GM12872 (cell line): Measurements from ENCODE around the gene SMAD5.
A peak's percentile ranks its signal among the peaks of the same experiment; 100 is the strongest.

ENCODE experiments used
- TF ChIP-seq, protein P1 (sequence below): IDR thresholded peaks from 3 replicates; pipeline ENCODE4 v1.5.1; 2011; ENCODE audit warnings: low read depth, mild to moderate bottlenecking, low read length, moderate library complexity; ENCODE audit not compliant: insufficient read depth

SMAD5 gene

DNA sequence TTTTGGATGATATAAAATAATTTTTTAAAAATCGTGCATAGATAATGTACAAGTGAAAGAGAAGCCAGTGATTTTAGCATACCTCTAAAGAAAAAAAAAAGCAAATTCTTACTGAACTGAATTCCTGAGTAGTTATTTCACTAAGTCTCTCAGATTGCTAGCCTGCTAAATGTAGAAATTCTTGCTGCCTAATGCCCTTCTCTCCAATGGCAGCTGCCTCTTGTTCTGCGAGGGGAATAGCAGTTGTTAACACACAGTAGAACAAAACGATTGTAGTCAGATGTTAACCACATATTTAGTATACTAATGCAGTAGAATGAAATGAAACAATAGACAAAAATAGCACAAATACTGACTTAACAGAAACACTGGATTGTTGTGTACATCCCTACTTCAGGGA is 26.8 kb downstream of the SMAD5 start:
- TF ChIP-seq, protein P1, sequence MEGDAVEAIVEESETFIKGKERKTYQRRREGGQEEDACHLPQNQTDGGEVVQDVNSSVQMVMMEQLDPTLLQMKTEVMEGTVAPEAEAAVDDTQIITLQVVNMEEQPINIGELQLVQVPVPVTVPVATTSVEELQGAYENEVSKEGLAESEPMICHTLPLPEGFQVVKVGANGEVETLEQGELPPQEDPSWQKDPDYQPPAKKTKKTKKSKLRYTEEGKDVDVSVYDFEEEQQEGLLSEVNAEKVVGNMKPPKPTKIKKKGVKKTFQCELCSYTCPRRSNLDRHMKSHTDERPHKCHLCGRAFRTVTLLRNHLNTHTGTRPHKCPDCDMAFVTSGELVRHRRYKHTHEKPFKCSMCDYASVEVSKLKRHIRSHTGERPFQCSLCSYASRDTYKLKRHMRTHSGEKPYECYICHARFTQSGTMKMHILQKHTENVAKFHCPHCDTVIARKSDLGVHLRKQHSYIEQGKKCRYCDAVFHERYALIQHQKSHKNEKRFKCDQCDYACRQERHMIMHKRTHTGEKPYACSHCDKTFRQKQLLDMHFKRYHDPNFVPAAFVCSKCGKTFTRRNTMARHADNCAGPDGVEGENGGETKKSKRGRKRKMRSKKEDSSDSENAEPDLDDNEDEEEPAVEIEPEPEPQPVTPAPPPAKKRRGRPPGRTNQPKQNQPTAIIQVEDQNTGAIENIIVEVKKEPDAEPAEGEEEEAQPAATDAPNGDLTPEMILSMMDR: no peak

DNA sequence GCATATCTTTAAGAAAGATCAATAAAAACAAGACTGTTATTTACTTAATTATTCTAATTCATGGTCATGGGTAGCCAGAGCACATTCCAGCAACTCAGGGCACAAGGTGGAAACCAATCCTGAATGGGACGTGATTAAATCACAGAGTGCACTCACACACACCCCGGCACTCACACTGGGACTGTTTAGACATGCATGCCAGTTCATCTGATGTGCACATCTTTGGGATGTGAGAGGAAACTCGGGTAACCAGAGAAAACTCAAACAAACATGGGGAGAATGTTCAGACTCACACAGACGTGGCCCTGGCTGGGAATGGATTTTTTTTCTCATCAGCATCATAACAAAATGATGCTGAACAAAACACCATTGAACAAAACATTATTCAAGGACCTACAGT is 29.4 kb downstream of the SMAD5 start:
- TF ChIP-seq, protein P1: no peak

DNA sequence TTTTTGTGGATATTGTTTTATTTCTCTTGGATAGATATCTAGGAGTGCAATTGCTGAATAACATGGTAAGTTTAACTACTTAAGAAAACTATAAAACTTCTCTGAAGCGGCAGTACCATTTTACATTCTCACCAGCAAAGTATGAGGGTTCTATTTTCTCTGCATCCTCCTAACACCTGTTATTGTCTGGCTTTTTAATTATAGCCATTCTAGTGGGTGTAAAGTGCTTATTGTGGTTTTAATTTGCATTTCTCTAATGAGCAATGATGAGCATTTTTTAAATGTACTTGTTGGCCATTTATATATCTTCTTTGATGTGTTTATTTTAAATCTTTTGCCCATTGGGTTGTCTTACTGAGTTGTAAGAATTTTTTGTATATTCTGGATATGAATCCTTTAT is 31.6 kb downstream of the SMAD5 start:
- TF ChIP-seq, protein P1: no peak

DNA sequence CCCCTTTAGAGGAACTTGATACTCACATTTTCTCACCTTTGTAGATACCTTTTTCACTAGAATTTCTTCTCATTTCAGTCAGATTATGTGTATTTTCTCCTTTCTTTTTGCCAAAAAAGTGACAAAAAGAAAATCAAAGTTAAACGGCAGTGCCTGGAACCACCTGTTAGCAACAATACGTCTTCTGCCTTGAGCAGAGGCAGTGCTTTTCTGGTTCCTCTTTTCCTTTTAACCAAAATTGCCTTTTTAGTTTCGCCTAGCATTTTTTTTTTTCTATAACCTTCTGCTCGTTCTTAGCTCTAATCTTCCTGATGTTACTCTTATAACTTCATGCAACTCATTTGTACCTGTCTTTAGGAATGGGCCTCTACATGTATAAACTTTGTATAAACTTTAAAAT is 34.3 kb downstream of the SMAD5 start:
- TF ChIP-seq, protein P1: no peak

DNA sequence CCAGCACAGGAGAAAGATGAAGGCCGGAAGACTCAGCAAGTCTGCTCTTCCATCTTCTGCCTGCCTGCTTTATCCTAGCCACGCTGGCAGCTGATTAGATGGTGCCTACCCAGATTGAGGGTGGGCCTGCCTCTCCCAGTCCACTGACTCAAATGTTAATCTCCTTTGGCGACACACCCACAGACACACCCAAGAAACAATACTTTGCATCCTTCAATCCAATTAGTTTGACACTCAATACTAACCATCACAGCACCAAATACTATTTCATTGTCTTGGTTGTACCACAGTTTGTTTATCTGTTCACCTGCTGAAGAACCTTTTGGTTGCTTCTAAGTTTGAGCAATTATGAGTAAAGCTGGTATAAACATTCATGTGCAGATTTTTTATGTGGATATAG is 36.6 kb downstream of the SMAD5 start:
- TF ChIP-seq, protein P1: no peak

DNA sequence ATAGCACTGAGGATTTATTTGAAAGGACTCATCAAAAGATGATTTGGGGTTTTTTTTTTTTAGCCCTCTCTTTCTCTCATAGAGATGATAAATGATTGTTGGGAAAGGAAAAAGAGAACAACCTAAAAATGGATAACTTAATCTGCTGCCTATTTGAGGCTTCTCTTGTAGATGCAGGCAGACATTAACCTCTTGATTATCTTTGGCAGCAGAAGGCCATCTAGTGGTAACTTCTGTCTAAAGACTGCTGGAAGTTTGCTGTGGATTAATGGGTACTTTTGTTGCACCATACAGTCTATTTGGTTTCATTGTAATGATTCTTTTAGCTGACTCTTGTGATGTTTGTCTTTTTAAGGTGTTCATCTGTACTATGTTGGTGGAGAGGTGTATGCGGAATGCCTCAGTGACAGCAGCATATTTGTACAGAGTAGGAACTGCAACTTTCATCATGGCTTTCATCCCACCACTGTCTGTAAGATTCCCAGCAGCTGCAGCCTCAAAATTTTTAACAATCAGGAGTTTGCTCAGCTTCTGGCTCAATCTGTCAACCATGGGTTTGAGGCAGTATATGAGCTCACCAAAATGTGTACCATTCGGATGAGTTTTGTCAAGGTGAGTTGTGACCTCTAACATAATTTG is 41.5 kb downstream of the SMAD5 start:
- TF ChIP-seq, protein P1: peak; percentile 76

DNA sequence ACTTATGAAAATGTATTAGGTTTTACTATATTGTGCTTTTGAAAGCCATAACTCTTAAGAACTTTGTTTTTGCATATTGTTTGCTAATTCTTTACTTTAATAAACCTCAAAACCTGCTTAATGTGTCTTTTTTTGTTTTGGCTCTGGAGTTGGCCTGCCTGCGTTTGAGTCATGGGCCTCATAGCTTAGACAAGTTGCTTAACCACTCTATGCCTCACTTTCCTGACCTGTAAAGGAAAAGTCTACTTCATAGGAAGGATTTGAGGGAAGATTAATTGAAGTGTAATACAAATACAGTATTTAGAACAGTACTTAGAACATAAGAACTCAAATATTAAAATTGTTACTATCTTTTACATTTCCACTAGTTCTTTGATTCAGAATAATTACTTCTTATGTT is 50.0 kb downstream of the SMAD5 start:
- TF ChIP-seq, protein P1: no peak
